Memory B cell (primary cell): ENCODE measurements around the gene TMEM181.
"Not testable (repeated sequence)": the region's sequence is repeated elsewhere in the genome, so short reads cannot be mapped to it uniquely, and the experiment has no call there.

Source experiments
- ATAC-seq: fragments of 150-1000 bp; cut with Tn5 transposase; 2 replicates; pipeline ENCODE4 v1.10.0; 2021; ENCODE audit warnings: low read depth, mild to moderate bottlenecking, moderate library complexity
- DNase-seq, 2 donors: peaks; one replicate each; pipeline ENCODE4 v3.0.0; 2022; ENCODE audit warnings: low spot score in 2 of 2
- H3K27ac Mint-ChIP-seq: one replicate; pipeline ENCODE4 v1.8.0; 2022; ENCODE audit warnings: mild to moderate bottlenecking, moderate library complexity, mixed read lengths
- H3K27me3 Mint-ChIP-seq: one replicate; pipeline ENCODE4 v1.8.0; 2022; ENCODE audit warnings: mixed read lengths
- H3K36me3 Mint-ChIP-seq: one replicate; pipeline ENCODE4 v1.8.0; 2022; ENCODE audit warnings: mild to moderate bottlenecking, mixed read lengths
- H3K4me1 Mint-ChIP-seq: one replicate; pipeline ENCODE4 v1.8.0; 2022; ENCODE audit warnings: mixed read lengths
- H3K4me3 Mint-ChIP-seq: one replicate; pipeline ENCODE4 v1.8.0; 2022; ENCODE audit warnings: mild to moderate bottlenecking, moderate library complexity, mixed read lengths
- H3K9me3 Mint-ChIP-seq: one replicate; pipeline ENCODE4 v1.8.0; 2022; ENCODE audit warnings: mixed read lengths

The TMEM181 gene

GRCh38 chr6:158545043-158545966 is 14.6 kb upstream of the TMEM181 start:
- no peak overlapping the region for H3K27ac Mint-ChIP-seq
- no peaks in the 10 kb centered on the region for H3K9me3 Mint-ChIP-seq
- H3K27me3 Mint-ChIP-seq = peaks cover 14% of the 10 kb centered on the region
- DNase-seq = no peak
- H3K36me3 Mint-ChIP-seq = no peaks in the 10 kb centered on the region
- ATAC-seq = no peak
- no peaks in the 10 kb centered on the region for H3K4me1 Mint-ChIP-seq
- no peak overlapping the region for H3K4me3 Mint-ChIP-seq

- DNase-seq (no peak), ATAC-seq (no peak)
- Mint-ChIP-seq H3K27ac (no peak overlapping the region), H3K9me3 (no peaks in the 10 kb centered on the region), H3K27me3 (peaks cover 11% of the 10 kb centered on the region), H3K36me3 (no peaks in the 10 kb centered on the region), H3K4me3 (no peak overlapping the region), H3K4me1 (no peaks in the 10 kb centered on the region)
Observed at GRCh38 chr6:158548418-158549161, 11.3 kb upstream of the TMEM181 start.

- Mint-ChIP-seq H3K27me3 (peaks cover 5% of the 10 kb centered on the region), H3K4me3 (no peak overlapping the region), H3K9me3 (no peaks in the 10 kb centered on the region), H3K36me3 (no peaks in the 10 kb centered on the region), H3K27ac (no peak overlapping the region), H3K4me1 (no peaks in the 10 kb centered on the region)
- ATAC-seq (no peak), DNase-seq (no peak)
Observed at GRCh38 chr6:158552055-158552795, 7.7 kb upstream of the TMEM181 start.

- no peaks in the 10 kb centered on the region for H3K9me3 Mint-ChIP-seq
- H3K27ac Mint-ChIP-seq = no peak overlapping the region
- H3K4me3 Mint-ChIP-seq = no peak overlapping the region
- H3K4me1 Mint-ChIP-seq = peaks cover under 1% of the 10 kb centered on the region
- H3K27me3 Mint-ChIP-seq = peaks cover 5% of the 10 kb centered on the region
- ATAC-seq (no peak), DNase-seq (no peak)
- no peaks in the 10 kb centered on the region for H3K36me3 Mint-ChIP-seq
Observed at GRCh38 chr6:158552796-158553138, 7.1 kb upstream of the TMEM181 start.

- Mint-ChIP-seq H3K4me3 (no peak overlapping the region), H3K36me3 (no peaks in the 10 kb centered on the region), H3K27ac (no peak overlapping the region), H3K27me3 (peaks cover 5% of the 10 kb centered on the region), H3K9me3 (no peaks in the 10 kb centered on the region), H3K4me1 (peaks cover 7% of the 10 kb centered on the region)
- ATAC-seq (no peak), DNase-seq (no peak)
Observed at GRCh38 chr6:158554611-158555361, 5.1 kb upstream of the TMEM181 start.

- H3K27ac Mint-ChIP-seq = no peak overlapping the region
- DNase-seq (no peak), ATAC-seq (no peak)
- no peak overlapping the region for H3K4me3 Mint-ChIP-seq
- H3K36me3 Mint-ChIP-seq = no peaks in the 10 kb centered on the region
- H3K4me1 Mint-ChIP-seq = peaks cover 9% of the 10 kb centered on the region
- H3K27me3 Mint-ChIP-seq = peaks cover 5% of the 10 kb centered on the region
- H3K9me3 Mint-ChIP-seq = no peaks in the 10 kb centered on the region
Observed at GRCh38 chr6:158556113-158556512, 3.8 kb upstream of the TMEM181 start.

- H3K27ac Mint-ChIP-seq, DNase-seq, H3K4me3 Mint-ChIP-seq, H3K27me3 Mint-ChIP-seq, H3K36me3 Mint-ChIP-seq, ATAC-seq, H3K9me3 Mint-ChIP-seq: not testable (repeated sequence)
- peaks cover 19% of the 10 kb centered on the region for H3K4me1 Mint-ChIP-seq
Observed at GRCh38 chr6:158557110-158557509, 2.8 kb upstream of the TMEM181 start.

- H3K27ac Mint-ChIP-seq = no peak overlapping the region
- no peak for ATAC-seq
- no peaks in the 10 kb centered on the region for H3K27me3 Mint-ChIP-seq
- DNase-seq = no peak
- peaks cover 21% of the 10 kb centered on the region for H3K4me1 Mint-ChIP-seq
- H3K4me3 Mint-ChIP-seq = no peak overlapping the region
- no peaks in the 10 kb centered on the region for H3K36me3 Mint-ChIP-seq
- H3K9me3 Mint-ChIP-seq = no peaks in the 10 kb centered on the region
Observed at GRCh38 chr6:158557927-158558326, 2.0 kb upstream of the TMEM181 start.

GRCh38 chr6:158558415-158559306 is 1.2 kb upstream of the TMEM181 start:
- Mint-ChIP-seq H3K4me3 (peak overlapping the region; percentile 89), H3K27ac (peak overlapping the region; percentile 31), H3K9me3 (no peaks in the 10 kb centered on the region), H3K4me1 (peaks cover 21% of the 10 kb centered on the region), H3K36me3 (no peaks in the 10 kb centered on the region), H3K27me3 (no peaks in the 10 kb centered on the region)
- ATAC-seq = no peak
- no peak for DNase-seq

- ATAC-seq (no peak), DNase-seq (no peak)
- Mint-ChIP-seq H3K4me3 (peak overlapping the region; percentile 89), H3K9me3 (no peaks in the 10 kb centered on the region), H3K27me3 (no peaks in the 10 kb centered on the region), H3K36me3 (no peaks in the 10 kb centered on the region), H3K27ac (peak overlapping the region; percentile 31), H3K4me1 (peaks cover 21% of the 10 kb centered on the region)
Observed at GRCh38 chr6:158559338-158559894, 475 bp upstream of the TMEM181 start.

- no peaks in the 10 kb centered on the region for H3K27me3 Mint-ChIP-seq
- H3K4me1 Mint-ChIP-seq = peaks cover 22% of the 10 kb centered on the region
- ATAC-seq (no peak), DNase-seq (no peak)
- no peaks in the 10 kb centered on the region for H3K9me3 Mint-ChIP-seq
- peak overlapping the region; percentile 83 for H3K27ac Mint-ChIP-seq
- peak overlapping the region; percentile 89 for H3K4me3 Mint-ChIP-seq
- H3K36me3 Mint-ChIP-seq = peaks cover under 1% of the 10 kb centered on the region
Observed at GRCh38 chr6:158560836-158561320, 987 bp downstream of the TMEM181 start.

- Mint-ChIP-seq H3K27ac (peak overlapping the region; percentile 83), H3K9me3 (no peaks in the 10 kb centered on the region), H3K4me1 (peaks cover 27% of the 10 kb centered on the region), H3K27me3 (no peaks in the 10 kb centered on the region), H3K36me3 (peaks cover 6% of the 10 kb centered on the region), H3K4me3 (peak overlapping the region; percentile 89)
- ATAC-seq = no peak
- no peak for DNase-seq
Observed at GRCh38 chr6:158561321-158561884, 1.5 kb downstream of the TMEM181 start.
